Fibroblast of pulmonary artery (primary cell): ENCODE measurements around the gene IRF7.

Source experiments
- DNase-seq: peaks from one replicate; pipeline ENCODE4 v3.0.0-alpha.2; 2010; ENCODE audit warnings: low read depth
- H3K4me3 ChIP-seq: replicated peaks from 2 replicates; pipeline ENCODE4 v1.5.1; 2011; ENCODE audit warnings: low read depth, mild to moderate bottlenecking, control low read depth, low read length, moderate library complexity
- TF ChIP-seq, protein P1 (sequence below): IDR thresholded peaks from 2 replicates; pipeline ENCODE4 v1.5.1; 2011; ENCODE audit warnings: mild to moderate bottlenecking, control low read depth, low read length, inconsistent platforms; ENCODE audit errors: missing control alignments

IRF7 gene

GRCh38 chr11:619628-620050 is 3.9 kb upstream of the IRF7 start:
- H3K4me3 ChIP-seq = no peak overlapping the region
- TF ChIP-seq, protein P1, sequence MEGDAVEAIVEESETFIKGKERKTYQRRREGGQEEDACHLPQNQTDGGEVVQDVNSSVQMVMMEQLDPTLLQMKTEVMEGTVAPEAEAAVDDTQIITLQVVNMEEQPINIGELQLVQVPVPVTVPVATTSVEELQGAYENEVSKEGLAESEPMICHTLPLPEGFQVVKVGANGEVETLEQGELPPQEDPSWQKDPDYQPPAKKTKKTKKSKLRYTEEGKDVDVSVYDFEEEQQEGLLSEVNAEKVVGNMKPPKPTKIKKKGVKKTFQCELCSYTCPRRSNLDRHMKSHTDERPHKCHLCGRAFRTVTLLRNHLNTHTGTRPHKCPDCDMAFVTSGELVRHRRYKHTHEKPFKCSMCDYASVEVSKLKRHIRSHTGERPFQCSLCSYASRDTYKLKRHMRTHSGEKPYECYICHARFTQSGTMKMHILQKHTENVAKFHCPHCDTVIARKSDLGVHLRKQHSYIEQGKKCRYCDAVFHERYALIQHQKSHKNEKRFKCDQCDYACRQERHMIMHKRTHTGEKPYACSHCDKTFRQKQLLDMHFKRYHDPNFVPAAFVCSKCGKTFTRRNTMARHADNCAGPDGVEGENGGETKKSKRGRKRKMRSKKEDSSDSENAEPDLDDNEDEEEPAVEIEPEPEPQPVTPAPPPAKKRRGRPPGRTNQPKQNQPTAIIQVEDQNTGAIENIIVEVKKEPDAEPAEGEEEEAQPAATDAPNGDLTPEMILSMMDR = no peak
- DNase-seq = no peak

DNA sequence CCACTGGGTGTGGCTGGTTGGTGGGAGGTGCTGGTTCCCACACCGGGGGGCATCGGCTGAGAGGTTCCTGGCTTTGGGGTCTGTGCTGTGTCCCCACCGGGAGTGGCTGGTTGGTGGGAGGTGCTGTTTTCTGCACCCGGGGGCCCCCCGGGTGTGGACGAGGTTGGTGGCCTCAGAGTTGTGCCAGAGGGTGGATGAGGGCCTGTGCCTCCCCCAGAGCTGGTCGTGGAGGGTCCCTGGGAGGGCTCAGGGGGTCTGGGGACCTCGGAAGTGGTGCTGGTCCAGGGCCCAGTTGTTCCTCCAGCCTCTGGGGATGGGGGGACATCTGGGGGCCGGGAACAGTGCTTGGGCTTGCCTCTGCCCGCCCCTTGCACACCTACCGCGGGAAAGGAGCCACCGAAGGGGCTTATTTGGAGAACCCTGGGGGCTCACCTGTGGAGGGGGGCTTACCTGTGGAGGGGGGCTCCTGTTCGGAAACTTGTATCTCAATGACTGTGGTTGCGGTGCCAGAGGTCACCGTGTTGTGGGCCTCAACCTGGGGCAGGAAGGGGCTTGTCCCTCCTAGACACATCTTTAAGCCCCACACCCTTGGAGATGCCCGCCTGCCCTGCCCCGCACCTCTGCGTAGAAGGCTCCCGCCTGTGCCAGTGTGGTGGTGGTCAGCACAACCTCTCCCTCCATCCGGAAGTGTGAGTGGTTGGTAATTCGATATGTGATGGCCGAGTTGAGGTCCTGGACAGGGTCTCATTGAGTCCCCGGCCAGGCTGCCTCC is 3.3 kb upstream of the IRF7 start:
- no peak overlapping the region for H3K4me3 ChIP-seq
- TF ChIP-seq, protein P1 = no peak
- DNase-seq = no peak

DNA sequence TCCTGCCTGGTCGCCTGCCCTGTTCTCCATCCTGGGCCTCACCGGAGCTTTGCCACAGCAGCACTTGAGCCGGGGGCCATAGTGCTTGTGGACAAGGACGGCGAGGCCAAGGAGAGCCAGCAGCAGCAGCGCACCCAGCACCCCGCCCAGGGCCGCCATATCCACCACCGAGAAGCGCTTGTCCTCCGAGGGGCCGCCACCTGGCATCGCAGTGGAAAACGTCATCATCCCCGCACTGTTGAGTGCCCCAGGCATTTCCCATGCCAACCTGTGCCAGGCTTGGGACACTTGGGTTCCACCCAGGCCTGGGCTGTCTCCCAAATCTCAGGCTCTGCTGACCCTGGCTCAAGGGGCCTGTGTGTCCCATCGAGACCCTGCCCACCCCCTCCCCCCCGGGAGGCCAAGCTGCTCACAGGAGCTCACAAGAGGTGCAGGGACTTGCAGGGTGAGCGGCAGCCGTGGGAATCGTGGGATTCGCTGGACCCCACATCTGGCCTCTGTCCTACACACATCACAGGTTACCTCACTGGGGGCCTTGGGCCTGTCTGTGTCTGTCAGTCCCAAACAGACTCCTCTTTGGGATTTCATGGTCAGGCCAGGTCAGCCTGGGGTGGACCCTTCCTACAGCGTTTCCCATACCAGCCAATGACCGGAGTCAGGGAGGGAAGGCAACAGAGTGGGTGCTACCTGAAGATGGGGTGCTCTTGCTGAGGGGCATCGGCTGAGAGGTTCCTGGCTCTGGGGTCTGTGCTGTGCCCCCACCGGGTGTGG is 2.3 kb upstream of the IRF7 start:
- DNase-seq = no peak
- TF ChIP-seq, protein P1 = no peak
- no peak overlapping the region for H3K4me3 ChIP-seq

DNA sequence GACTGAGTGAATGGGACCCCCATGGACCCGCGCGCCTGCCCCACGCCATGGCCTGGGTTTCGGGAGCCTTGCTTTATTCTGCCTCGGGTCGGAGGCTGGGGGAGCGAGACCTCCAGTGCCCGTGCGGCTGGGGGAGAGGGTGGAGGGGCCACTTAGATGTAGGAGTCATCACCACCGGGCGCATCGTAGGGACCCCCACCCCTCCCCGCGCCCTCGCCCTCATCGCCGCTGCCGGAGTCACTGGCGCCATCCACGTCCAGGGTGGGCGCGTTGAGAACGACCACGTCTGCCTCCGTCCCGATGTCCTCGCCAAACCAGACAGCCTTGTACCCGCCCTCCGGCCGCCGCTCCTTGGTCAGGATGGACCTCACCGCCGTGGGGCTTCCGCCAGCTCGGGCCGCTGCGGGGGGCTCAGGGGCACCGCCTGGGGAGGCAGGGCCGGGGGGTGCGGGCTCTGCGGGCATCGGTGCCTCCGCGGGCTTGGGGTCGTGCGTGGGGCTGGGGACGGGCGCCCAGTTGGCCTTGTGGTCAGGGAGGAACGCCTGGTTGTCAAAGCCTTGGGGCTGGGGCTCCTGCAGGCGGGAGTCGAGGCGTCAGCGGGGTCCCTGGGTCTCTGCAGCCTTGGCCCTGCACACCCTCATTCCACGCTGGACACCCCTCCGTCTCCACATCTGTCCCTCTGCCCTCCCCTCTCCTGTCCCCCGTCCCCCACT is 1.6 kb upstream of the IRF7 start:
- DNase-seq = no peak
- TF ChIP-seq, protein P1 = no peak
- H3K4me3 ChIP-seq = no peak overlapping the region

GRCh38 chr11:616320-617198 is 809 bp upstream of the IRF7 start:
- TF ChIP-seq, protein P1 = no peak
- no peak for DNase-seq
- peak overlapping the region; percentile 72 for H3K4me3 ChIP-seq
